A673 (cell line): Measurements from ENCODE around the gene CYP24A1. TPM values are rescaled to one million over a fixed set of nuclear protein-coding genes. Genes with fewer than 3 reads are reported as not detected.

ENCODE experiments used
- BruUV-seq: library from RNA; stranded (reverse); fragments of 400-500 nt; replicated peaks from 2 replicates; lab custom pipeline; 2021; lab: Mats Ljungman, UMichigan
- CTCF ChIA-PET: fragments of 300-600 bp; sonication (Branson Sonifier 250); formaldehyde crosslinking; loops from one replicate; lab custom pipeline; 2022; ENCODE audit warnings: antibody characterized with exemption; lab: Charles Lee
- POLR2A ChIA-PET: fragments of 300-600 bp; sonication (Branson Sonifier 250); formaldehyde crosslinking; loops from one replicate; lab custom pipeline; 2022; ENCODE audit warnings: antibody characterized with exemption; ENCODE audit not compliant: low non-redundant PET; lab: Charles Lee
- DNase-seq: peaks from one replicate; pipeline ENCODE4 v3.0.0-alpha.2; 2015; ENCODE audit warnings: low spot score
- H3K27ac ChIP-seq: fragments of 200-600 bp; sonication (generic); 2 replicates; pipeline ENCODE4 v1.5.1; 2016; ENCODE audit warnings: mixed run types, low read depth, mild to moderate bottlenecking, mixed read lengths, antibody characterized with exemption, low read length; ENCODE audit not compliant: poor library complexity, severe bottlenecking
- H3K27me3 ChIP-seq: fragments of 200-600 bp; sonication (generic); replicated peaks from 2 replicates; pipeline ENCODE4 v1.6.1; 2017; ENCODE audit warnings: mixed run types, low read depth, mild to moderate bottlenecking, mixed read lengths, antibody characterized with exemption, low read length; ENCODE audit not compliant: insufficient read depth, poor library complexity
- H3K36me3 ChIP-seq: fragments of 200-600 bp; sonication (generic); 2 replicates; pipeline ENCODE4 v1.6.1; 2016; ENCODE audit warnings: mixed run types, mild to moderate bottlenecking, mixed read lengths, antibody characterized with exemption, low read length; ENCODE audit not compliant: insufficient read depth, poor library complexity, severe bottlenecking
- H3K4me1 ChIP-seq: fragments of 200-600 bp; sonication (generic); 2 replicates; pipeline ENCODE4 v1.6.1; 2017; ENCODE audit warnings: mixed run types, mild to moderate bottlenecking, mixed read lengths, antibody characterized with exemption, low read length; ENCODE audit not compliant: insufficient read depth, poor library complexity, severe bottlenecking
- H3K4me3 ChIP-seq: fragments of 200-600 bp; sonication (generic); 2 replicates; pipeline ENCODE4 v1.5.1; 2016; ENCODE audit warnings: low read depth, mixed run types, mild to moderate bottlenecking, mixed read lengths, low read length; ENCODE audit not compliant: poor library complexity, severe bottlenecking
- H3K9me3 ChIP-seq: fragments of 200-600 bp; sonication (generic); 2 replicates; pipeline ENCODE4 v1.6.1; 2016; ENCODE audit warnings: mixed run types, low read depth, mild to moderate bottlenecking, mixed read lengths, antibody characterized with exemption, low read length; ENCODE audit not compliant: poor library complexity, severe bottlenecking
- CTCF ChIP-seq: fragments of 300-800, 200-600 bp; sonication (generic); conservative IDR thresholded peaks from 2 replicates; pipeline ENCODE4 v1.5.1; 2017; ENCODE audit warnings: low read depth, mild to moderate bottlenecking, antibody characterized with exemption, low read length, moderate library complexity, mixed read lengths
- EZH2 ChIP-seq: fragments of 200-600 bp; sonication (generic); IDR thresholded peaks from 2 replicates; pipeline ENCODE4 v1.6.1; 2017; ENCODE audit warnings: borderline replicate concordance, low read depth, mild to moderate bottlenecking, mixed read lengths, antibody characterized with exemption, low read length; ENCODE audit not compliant: poor library complexity, severe bottlenecking
- intact Hi-C: fragments of 100-400 bp; cut with micrococcal nuclease; formaldehyde crosslinking; loops from one replicate; pipeline ENCODE4 v1.10.0; 2022; ENCODE audit not compliant: unreplicated experiment
- total RNA-seq: library from RNA; stranded (reverse); gene quantifications from 2 replicates; pipeline ENCODE4 v1.2.3, GENCODE V29; 2021

Gene CYP24A1
- total RNA-seq, 1 experiment from 2014 or later, result 0.56 TPM

- BruUV-seq, result no TSS peak
- intact Hi-C loops, result no loop called here
- Histone ChIP-seq H3K27ac (peak within 1 kb of the TSS; percentile 100), H3K9me3 (no peaks in the 10 kb centered on the region), H3K4me3 (peak within 1 kb of the TSS; percentile 98), H3K4me1 (peaks cover 12% of the 10 kb centered on the region), H3K27me3 (no peaks in the 10 kb centered on the region), H3K36me3 (peaks cover 7% of the 10 kb centered on the region)
- ChIA-PET POLR2A (no interaction called here), CTCF (interaction anchor here (0.6 to 0.7 kb wide), 2 partner anchors 157 to 440 kb away, joined by 3 to 4 read pairs; no protein-coding TSS in a partner anchor)
- peak; percentile 89 for TF ChIP-seq CTCF
- no peak for TF ChIP-seq EZH2
- DNase-seq, result peak; percentile 86
Observed at GRCh38 chr20:54207743-54208547, 34.2 kb upstream of the CYP24A1 start, which contains the start of gene PFDN4. TSS of gene PFDN4 (plus strand) at chr20:54208087. CDS start at chr20:54208101, 14 bp downstream.

- BruUV-seq, result no TSS peak
- H3K27me3 ChIP-seq, result no peaks in the 10 kb centered on the region
- H3K36me3 ChIP-seq, result peaks cover 7% of the 10 kb centered on the region
- ChIA-PET POLR2A (no interaction called here), CTCF (interaction anchor here (0.7 kb wide), 1 partner anchor 156 kb away, joined by 3 read pairs; no protein-coding TSS in a partner anchor)
- TF ChIP-seq EZH2 (no peak), CTCF (no peak)
- H3K4me3 ChIP-seq, result peak overlapping the region; percentile 98
- no peak for DNase-seq
- intact Hi-C loops, result no loop called here
- H3K27ac ChIP-seq, result peak overlapping the region; percentile 100
- H3K4me1 ChIP-seq, result peaks cover 12% of the 10 kb centered on the region
- no peaks in the 10 kb centered on the region for H3K9me3 ChIP-seq
Observed at GRCh38 chr20:54207053-54207742, 33.4 kb upstream of the CYP24A1 start.

- no peak for TF ChIP-seq EZH2
- TF ChIP-seq CTCF, result no peak
- no peak overlapping the region for H3K27ac ChIP-seq
- peaks cover 12% of the 10 kb centered on the region for H3K4me1 ChIP-seq
- DNase-seq, result peak; percentile 25
- no peak overlapping the region for H3K4me3 ChIP-seq
- no peaks in the 10 kb centered on the region for H3K27me3 ChIP-seq
- ChIA-PET POLR2A (no interaction called here), CTCF (no interaction called here)
- intact Hi-C loops, result no loop called here
- no peaks in the 10 kb centered on the region for H3K36me3 ChIP-seq
- BruUV-seq, result no TSS peak
- H3K9me3 ChIP-seq, result no peaks in the 10 kb centered on the region
Observed at GRCh38 chr20:54205450-54205849, 31.7 kb upstream of the CYP24A1 start.
